CD4-positive, alpha-beta T cell (primary cell): ENCODE data around the gene MAST4. TPM values are rescaled to one million over a fixed set of nuclear protein-coding genes. Genes with fewer than 3 reads are reported as not detected.

ENCODE experiments used
- ATAC-seq: fragments of 200-7000 bp; cut with Tn5 transposase; one replicate; pipeline ENCODE4 v1.10.0; 2022; ENCODE audit warnings: mild to moderate bottlenecking; ENCODE audit not compliant: poor library complexity
- CTCF ChIA-PET: fragments of 350-600 bp; sonication (Branson Sonifier 250); formaldehyde crosslinking; loops from one replicate; lab custom pipeline; 2021; ENCODE audit warnings: antibody characterized with exemption, inconsistent platforms; lab: Charles Lee
- POLR2A ChIA-PET: fragments of 350-600 bp; sonication (Branson Sonifier 250); formaldehyde crosslinking; loops from one replicate; lab custom pipeline; 2021; ENCODE audit warnings: antibody characterized with exemption, inconsistent platforms; lab: Charles Lee
- DNase-seq, 14 experiments: peaks; one replicate each; pipeline ENCODE4 v3.0.0-alpha.2; 2013 to 2020; ENCODE audit warnings: mixed read lengths in 2 of 14
- H3K27ac ChIP-seq, 2 donors: one replicate each; pipeline versions ENCODE4 v1.5.1 to v1.7.0; 2013; ENCODE audit warnings: low read length in 2 of 2, low read depth in 1 of 2, mild to moderate bottlenecking in 1 of 2
- H3K27me3 ChIP-seq, 2 experiments: 1 replicate in 1 of 2; 2 replicates in 1 of 2; pipeline versions ENCODE4 v1.6.1 to v1.7.0; 2013; ENCODE audit warnings: low read length in 2 of 2, control low read depth in 1 of 2, mild to moderate bottlenecking in 1 of 2, moderate library complexity in 1 of 2; ENCODE audit not compliant: insufficient read depth in 2 of 2, control insufficient read depth in 1 of 2
- H3K36me3 ChIP-seq: one replicate; pipeline ENCODE4 v1.6.1; 2013; ENCODE audit warnings: low read length, control low read depth; ENCODE audit not compliant: insufficient read depth
- H3K4me1 ChIP-seq: one replicate; pipeline ENCODE4 v1.6.1; 2013; ENCODE audit warnings: low read length, control low read depth; ENCODE audit not compliant: insufficient read depth
- H3K4me3 ChIP-seq: one replicate; pipeline ENCODE4 v1.5.1; 2013; ENCODE audit warnings: mild to moderate bottlenecking, low read length, moderate library complexity
- H3K9me3 ChIP-seq, 2 experiments: 1 replicate in 1 of 2; 2 replicates in 1 of 2; pipeline versions ENCODE4 v1.6.1 to v1.7.0; 2013; ENCODE audit warnings: low read length in 2 of 2, mild to moderate bottlenecking in 2 of 2, control low read depth in 1 of 2, moderate library complexity in 1 of 2; ENCODE audit not compliant: control insufficient read depth in 1 of 2, insufficient read depth in 1 of 2
- H3K27ac Mint-ChIP-seq: one replicate; pipeline ENCODE4 v1.8.0; 2020; ENCODE audit warnings: mixed read lengths
- H3K27me3 Mint-ChIP-seq: one replicate; pipeline ENCODE4 v1.8.0; 2021; ENCODE audit warnings: mixed read lengths
- H3K36me3 Mint-ChIP-seq: one replicate; pipeline ENCODE4 v1.8.0; 2021; ENCODE audit warnings: low read depth, mixed read lengths
- H3K4me1 Mint-ChIP-seq: one replicate; pipeline ENCODE4 v1.8.0; 2021; ENCODE audit warnings: low read depth, mixed read lengths
- H3K4me3 Mint-ChIP-seq: one replicate; pipeline ENCODE4 v1.8.0; 2020; ENCODE audit warnings: mild to moderate bottlenecking, mixed read lengths
- H3K9me3 Mint-ChIP-seq: one replicate; pipeline ENCODE4 v1.8.0; 2020; ENCODE audit warnings: mixed read lengths
- CTCF ChIP-seq: fragments of 200-600 bp; IDR thresholded peaks from one replicate; pipeline ENCODE4 v1.8.0; 2022; ENCODE audit warnings: antibody characterized with exemption, mild to moderate bottlenecking
- intact Hi-C, 2 experiments: fragments of 100-400 bp; cut with DNase I in 1 of 2; cut with micrococcal nuclease in 1 of 2; formaldehyde crosslinking; loops; one replicate each; pipeline versions ENCODE4 v1.15.1 to v1.9.0; 2023 to 2025; cut with DNase I, micrococcal nuclease
- total RNA-seq, 174 experiments: library from RNA in 2 of 174; stranded (reverse) in 2 of 174; gene quantifications; one replicate each; pipeline ENCODE4 v1.2.3 and lab custom pipeline; 2021 to 2026

The MAST4 gene
- total RNA-seq, 2 experiments from 2014 or later = 21.3 to 21.6 TPM

GRCh38 chr5:66633754-66634153 lies 37.6 kb downstream of the MAST4 start:
- Mint-ChIP-seq H3K27ac (no peak overlapping the region), H3K36me3 (no peaks in the 10 kb centered on the region), H3K4me1 (no peaks in the 10 kb centered on the region), H3K27me3 (no peaks in the 10 kb centered on the region), H3K4me3 (no peak overlapping the region), H3K9me3 (no peaks in the 10 kb centered on the region)
- CTCF ChIA-PET = no interaction called here
- H3K4me1 ChIP-seq = no peaks in the 10 kb centered on the region
- no peak overlapping the region for H3K27ac ChIP-seq
- DNase-seq = no peak
- no peak for TF ChIP-seq CTCF
- POLR2A ChIA-PET = no interaction called here
- no peaks in the 10 kb centered on the region for H3K27me3 ChIP-seq
- no peak for ATAC-seq
- no peaks in the 10 kb centered on the region for H3K36me3 ChIP-seq
- no peaks in the 10 kb centered on the region for H3K9me3 ChIP-seq
- no peak overlapping the region for H3K4me3 ChIP-seq
- intact Hi-C loops = no loop called here

- H3K36me3 ChIP-seq = no peaks in the 10 kb centered on the region
- DNase-seq = no peak
- ATAC-seq = no peak
- no peaks in the 10 kb centered on the region for H3K9me3 Mint-ChIP-seq
- intact Hi-C loops = no loop called here
- H3K4me3 Mint-ChIP-seq = no peak overlapping the region
- no peaks in the 10 kb centered on the region for H3K9me3 ChIP-seq
- no peaks in the 10 kb centered on the region for H3K4me1 Mint-ChIP-seq
- no peak overlapping the region for H3K27ac ChIP-seq
- no peaks in the 10 kb centered on the region for H3K27me3 Mint-ChIP-seq
- no peaks in the 10 kb centered on the region for H3K36me3 Mint-ChIP-seq
- POLR2A ChIA-PET = no interaction called here
- no peaks in the 10 kb centered on the region for H3K27me3 ChIP-seq
- H3K4me3 ChIP-seq = no peak overlapping the region
- no peak overlapping the region for H3K27ac Mint-ChIP-seq
- no peaks in the 10 kb centered on the region for H3K4me1 ChIP-seq
- TF ChIP-seq CTCF = no peak
- CTCF ChIA-PET = no interaction called here
These were observed 38.4 kb downstream of the MAST4 start for GRCh38 chr5:66634601-66635000.

GRCh38 chr5:66637994-66638393 lies 41.8 kb downstream of the MAST4 start:
- ATAC-seq (no peak), DNase-seq (no peak)
- Mint-ChIP-seq H3K9me3 (no peaks in the 10 kb centered on the region), H3K36me3 (no peaks in the 10 kb centered on the region), H3K27ac (no peak overlapping the region), H3K27me3 (peaks cover 5% of the 10 kb centered on the region), H3K4me1 (no peaks in the 10 kb centered on the region), H3K4me3 (no peak overlapping the region)
- no peaks in the 10 kb centered on the region for H3K36me3 ChIP-seq
- TF ChIP-seq CTCF = no peak
- CTCF ChIA-PET = no interaction called here
- no peaks in the 10 kb centered on the region for H3K27me3 ChIP-seq
- H3K4me3 ChIP-seq = no peak overlapping the region
- no peaks in the 10 kb centered on the region for H3K9me3 ChIP-seq
- intact Hi-C loops = no loop called here
- no peaks in the 10 kb centered on the region for H3K4me1 ChIP-seq
- no peak overlapping the region for H3K27ac ChIP-seq
- POLR2A ChIA-PET = no interaction called here
